ENCODE results near the gene ALOXE3.

- no peak for TF ChIP-seq POLR2A (IDR thresholded peaks at IDR 0.05)
- TF ChIP-seq, protein P1, sequence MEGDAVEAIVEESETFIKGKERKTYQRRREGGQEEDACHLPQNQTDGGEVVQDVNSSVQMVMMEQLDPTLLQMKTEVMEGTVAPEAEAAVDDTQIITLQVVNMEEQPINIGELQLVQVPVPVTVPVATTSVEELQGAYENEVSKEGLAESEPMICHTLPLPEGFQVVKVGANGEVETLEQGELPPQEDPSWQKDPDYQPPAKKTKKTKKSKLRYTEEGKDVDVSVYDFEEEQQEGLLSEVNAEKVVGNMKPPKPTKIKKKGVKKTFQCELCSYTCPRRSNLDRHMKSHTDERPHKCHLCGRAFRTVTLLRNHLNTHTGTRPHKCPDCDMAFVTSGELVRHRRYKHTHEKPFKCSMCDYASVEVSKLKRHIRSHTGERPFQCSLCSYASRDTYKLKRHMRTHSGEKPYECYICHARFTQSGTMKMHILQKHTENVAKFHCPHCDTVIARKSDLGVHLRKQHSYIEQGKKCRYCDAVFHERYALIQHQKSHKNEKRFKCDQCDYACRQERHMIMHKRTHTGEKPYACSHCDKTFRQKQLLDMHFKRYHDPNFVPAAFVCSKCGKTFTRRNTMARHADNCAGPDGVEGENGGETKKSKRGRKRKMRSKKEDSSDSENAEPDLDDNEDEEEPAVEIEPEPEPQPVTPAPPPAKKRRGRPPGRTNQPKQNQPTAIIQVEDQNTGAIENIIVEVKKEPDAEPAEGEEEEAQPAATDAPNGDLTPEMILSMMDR (IDR thresholded peaks at IDR 0.05), result no peak
- no peak for TF ChIP-seq POLR2AphosphoS5 (IDR thresholded peaks at IDR 0.05)
These were observed 37.6 kb upstream of the ALOXE3 start for GRCh38 chr17:8155996-8156245.

Measured in sigmoid colon (tissue), 4 donors.